K562 (cell line): Measurements from ENCODE around the gene FERMT1. TPM values are rescaled to one million over a fixed set of nuclear protein-coding genes. Genes with fewer than 3 reads are reported as not detected.

Source experiments
- ATAC-seq: fragments of 200-7000 bp; cut with Tn5 transposase; 3 replicates; pipeline ENCODE4 v1.9.1; 2020; ENCODE audit warnings: moderate library complexity
- BruUV-seq: library from RNA; stranded (reverse); fragments of 400-500 nt; replicated peaks from 2 replicates; lab custom pipeline; 2021; lab: Mats Ljungman, UMichigan
- CTCF ChIA-PET: fragments of 300-600 bp; formaldehyde crosslinking; extraction: SDS; loops from one replicate; lab custom pipeline; 2021; ENCODE audit warnings: low intra/inter-chr PET ratio; lab: Yijun Ruan, JAX
- POLR2A ChIA-PET: fragments of 300-600, 350-650 bp; sonication (Branson Sonifier 250); formaldehyde crosslinking; extraction: SDS; loops from one replicate; lab custom pipeline; 2021; ENCODE audit warnings: antibody characterized with exemption, inconsistent platforms; lab: Yijun Ruan, JAX
- DNase-seq, 4 experiments: peaks; one replicate each; pipeline versions ENCODE4 v3.0.0 to v3.0.0-alpha.2; 2011 to 2018; ENCODE audit warnings: low spot score in 3 of 4, mixed read lengths in 3 of 4; ENCODE audit errors: extremely low read depth in 1 of 4
- FAIRE-seq: peaks from 2 replicates; lab custom pipeline; 2011; peaks lifted over from hg19 to GRCh38; lab: Jason Lieb, UNC
- H2AFZ ChIP-seq: 2 replicates; pipeline ENCODE4 v1.6.0; 2011; ENCODE audit warnings: low read depth, low read length, control low read depth, inconsistent platforms
- H3K27ac ChIP-seq: fragments of 200-600 bp; 3 replicates; pipeline ENCODE4 v1.8.0; 2011; ENCODE audit warnings: low read depth, mild to moderate bottlenecking, control low read depth, inconsistent platforms, low read length, moderate library complexity, mixed read lengths; ENCODE audit errors: extremely low read depth
- H3K27me3 ChIP-seq, 2 experiments: fragments of 300-600 bp in 1 of 2; 2 replicates in 1 of 2; 3 replicates in 1 of 2; pipeline versions ENCODE4 v1.6.0 to v1.8.0; 2011; ENCODE audit warnings: inconsistent platforms in 2 of 2, low read length in 2 of 2, mild to moderate bottlenecking in 1 of 2, mixed read lengths in 1 of 2, moderate library complexity in 1 of 2; ENCODE audit not compliant: control insufficient read depth in 2 of 2, insufficient read depth in 2 of 2
- H3K36me3 ChIP-seq: fragments of 300-600 bp; 3 replicates; pipeline ENCODE4 v1.8.0; 2011; ENCODE audit warnings: mild to moderate bottlenecking, low read length, inconsistent platforms; ENCODE audit not compliant: control insufficient read depth, insufficient read depth
- H3K4me1 ChIP-seq, 2 experiments: fragments of 200-600 bp in 1 of 2; replicated peaks in 1 of 2; 2 replicates in 1 of 2; 3 replicates in 1 of 2; pipeline versions ENCODE4 v1.5.1 to v1.8.0; 2011; ENCODE audit warnings: inconsistent platforms in 2 of 2, low read length in 2 of 2, mild to moderate bottlenecking in 1 of 2, mixed read lengths in 1 of 2, moderate library complexity in 1 of 2; ENCODE audit not compliant: control insufficient read depth in 2 of 2, insufficient read depth in 2 of 2
- H3K4me2 ChIP-seq: 2 replicates; pipeline ENCODE4 v1.6.1; 2011; ENCODE audit warnings: low read length, control low read depth, inconsistent platforms, mixed read lengths; ENCODE audit not compliant: insufficient read depth
- H3K4me3 ChIP-seq: fragments of 200-600 bp; sonication (generic), shearing (Covaris generic); 2 replicates; pipeline ENCODE4 v1.5.1; 2016; ENCODE audit warnings: control low read depth, inconsistent platforms
- H3K79me2 ChIP-seq: fragments of 200-600 bp; 3 replicates; pipeline ENCODE4 v1.8.0; 2011; ENCODE audit warnings: low read length, inconsistent platforms; ENCODE audit not compliant: control insufficient read depth, insufficient read depth
- H3K9ac ChIP-seq, 2 experiments: 2 replicates each; pipeline versions ENCODE4 v1.6.0 to v1.6.1; 2011; ENCODE audit warnings: low read depth in 2 of 2, low read length in 2 of 2, control low read depth in 1 of 2, inconsistent platforms in 1 of 2, mild to moderate bottlenecking in 1 of 2, mixed read lengths in 1 of 2; ENCODE audit not compliant: insufficient read depth in 1 of 2
- H3K9me1 ChIP-seq: one replicate; pipeline ENCODE4 v1.6.0; 2011; ENCODE audit warnings: inconsistent platforms, mild to moderate bottlenecking, low read length, moderate library complexity; ENCODE audit not compliant: control insufficient read depth, insufficient read depth
- H3K9me3 ChIP-seq: replicated peaks from 2 replicates; pipeline ENCODE4 v1.5.1; 2011; ENCODE audit warnings: low read depth, low read length, inconsistent platforms; ENCODE audit not compliant: control insufficient read depth, insufficient read depth
- H4K20me1 ChIP-seq: replicated peaks from 2 replicates; pipeline ENCODE4 v1.6.1; 2011; ENCODE audit warnings: low read length, inconsistent platforms, mixed read lengths; ENCODE audit not compliant: control insufficient read depth, insufficient read depth
- EHMT2 ChIP-seq: fragments of 450-650 bp; IDR thresholded peaks from 2 replicates; pipeline ENCODE4 v1.6.1; 2018; ENCODE audit warnings: antibody characterized with exemption
- NCOA6 ChIP-seq: fragments of 450-650 bp; IDR thresholded peaks from 2 replicates; pipeline ENCODE4 v1.6.1; 2017; ENCODE audit warnings: mild to moderate bottlenecking
- NFYB ChIP-seq: IDR thresholded peaks from 2 replicates; pipeline ENCODE4 v1.6.1; 2011; ENCODE audit warnings: mild to moderate bottlenecking, moderate library complexity; ENCODE audit not compliant: insufficient read length; ENCODE audit errors: extremely low read depth
- SIN3B ChIP-seq: fragments of 450-650 bp; IDR thresholded peaks from 2 replicates; pipeline ENCODE4 v1.6.1; 2017; ENCODE audit warnings: low read depth, mild to moderate bottlenecking, moderate library complexity
- SOX6 ChIP-seq: fragments of 450-650 bp; IDR thresholded peaks from 2 replicates; pipeline ENCODE4 v1.6.1; 2014; ENCODE audit warnings: mild to moderate bottlenecking
- ZNF785 ChIP-seq: fragments of 250-450 bp; sonication (Bioruptor Pico); IDR thresholded peaks from 2 replicates; pipeline ENCODE4 v1.4.0; 2020; ENCODE audit warnings: mild to moderate bottlenecking
- WGBS: fragments of 100-300 bp; shearing (Covaris generic); methylation state at CpG from one replicate; pipeline ENCODE4 v1.1.6; 2016; ENCODE audit warnings: low coverage, mixed read lengths; ENCODE audit not compliant: insufficient coverage; ENCODE audit errors: missing lambda C conversion rate; 5-methylcytosine and 5-hydroxymethylcytosine counted together
- in situ Hi-C: fragments of 300-500 bp; cut with MboI; formaldehyde crosslinking; loops from 4 replicates; pipeline ENCODE4 v1.15.0; 2018; ENCODE audit warnings: inconsistent platforms, mixed read lengths
- intact Hi-C: fragments of 100-400 bp; cut with micrococcal nuclease; formaldehyde crosslinking; loops from 2 replicates; pipeline ENCODE4 v1.14.2; 2022
- polyA plus RNA-seq, 8 experiments: library from polyadenylated mRNA; depleted of rRNA in 4 of 8; stranded (reverse) in 5 of 8; unstranded in 3 of 8; fragments of >200 nt; fragmentation: Nextera tagmentation in 2 of 8; fragmentation: Illumina TruSeq in 1 of 8; extraction: Ambion mirVana in 2 of 8; extraction: Trizol in 1 of 8; gene quantifications; 2 replicates each; pipeline versions ENCODE4 v1.2.1 to v1.2.3, GENCODE V29; 2011 to 2014; ENCODE audit warnings: inconsistent platforms in 1 of 8, missing spikeins in 1 of 8
- total RNA-seq, 7 experiments: library from RNA; depleted of rRNA in 6 of 7; stranded (reverse); fragments of >200 nt in 6 of 7; fragmentation: Illumina TruSeq in 2 of 7; extraction: Trizol in 2 of 7; gene quantifications; 2 replicates each; pipeline versions ENCODE4 v1.2.1 to v1.2.3, GENCODE V29; 2011 to 2021; ENCODE audit warnings: low replicate concordance in 1 of 7
- TF ChIP-seq, protein P1 (sequence below): fragments of 150-350 bp; IDR thresholded peaks from 2 replicates; pipeline ENCODE4 v1.6.1; 2014; ENCODE audit warnings: low read depth, mild to moderate bottlenecking, low read length, borderline replicate concordance
- TF ChIP-seq, protein P2 (sequence below): IDR thresholded peaks from 2 replicates; pipeline ENCODE4 v1.6.1; 2016; ENCODE audit warnings: missing genetic modification characterization, missing compliant biosample characterization
- TF ChIP-seq, protein P3 (sequence below): sonication (generic); formaldehyde crosslinking; IDR thresholded peaks from 2 replicates; pipeline ENCODE4 v1.8.0; 2023; ENCODE audit warnings: mild to moderate bottlenecking, missing genetic modification reagents
- TF ChIP-seq, protein P4 (sequence below): sonication (generic); IDR thresholded peaks from 2 replicates; pipeline ENCODE4 v1.6.1; 2016

FERMT1 gene
- total and polyA plus RNA-seq, 9 of the 15 experiments (the other 6 are each of a cell fraction or from before 2014, with no cell fraction given), result 0.07 TPM; not detected in 8

DNA sequence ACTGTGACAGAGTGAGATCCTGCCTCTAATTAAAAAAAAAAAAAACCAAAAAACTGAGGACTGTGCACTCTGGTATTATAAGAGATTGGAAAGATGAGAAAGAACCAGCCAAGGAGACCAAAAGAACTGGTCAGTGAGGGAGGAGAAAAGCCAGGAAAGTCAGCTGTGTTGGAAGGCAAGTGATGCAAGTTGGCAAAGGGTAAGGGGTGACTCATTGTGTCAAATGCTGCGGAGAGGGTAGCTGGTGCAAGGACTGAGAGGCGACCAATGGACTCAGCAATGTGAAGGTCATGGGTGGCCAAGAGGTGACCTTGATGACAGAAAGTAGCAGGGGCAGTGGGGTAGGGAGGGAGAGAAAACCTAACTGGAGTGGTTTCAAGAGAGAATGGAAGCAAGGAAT, 41.6 kb downstream of the FERMT1 start:
- peaks cover 7 to 20% of the 10 kb centered on the region in 2 experiments for H3K27me3 ChIP-seq
- H3K79me2 ChIP-seq, result no peaks in the 10 kb centered on the region
- no peak overlapping the region for H3K9ac ChIP-seq
- DNase-seq (no peak), FAIRE-seq (no peak), ATAC-seq (no peak)
- ChIA-PET CTCF (no interaction called here), POLR2A (no interaction called here)
- H3K4me2 ChIP-seq, result no peak overlapping the region
- no peak overlapping the region for H2AFZ ChIP-seq
- WGBS, result 0% methylated on average over 2 of the region's 2 CpGs
- no TSS peak for BruUV-seq
- H3K27ac ChIP-seq, result no peak overlapping the region
- no peaks in the 10 kb centered on the region for H3K9me3 ChIP-seq
- in situ Hi-C loops (no loop called here), intact Hi-C loops (no loop called here)
- no peak for TF ChIP-seq NFYB
- TF ChIP-seq SIN3B, result no peak
- TF ChIP-seq, protein P1, sequence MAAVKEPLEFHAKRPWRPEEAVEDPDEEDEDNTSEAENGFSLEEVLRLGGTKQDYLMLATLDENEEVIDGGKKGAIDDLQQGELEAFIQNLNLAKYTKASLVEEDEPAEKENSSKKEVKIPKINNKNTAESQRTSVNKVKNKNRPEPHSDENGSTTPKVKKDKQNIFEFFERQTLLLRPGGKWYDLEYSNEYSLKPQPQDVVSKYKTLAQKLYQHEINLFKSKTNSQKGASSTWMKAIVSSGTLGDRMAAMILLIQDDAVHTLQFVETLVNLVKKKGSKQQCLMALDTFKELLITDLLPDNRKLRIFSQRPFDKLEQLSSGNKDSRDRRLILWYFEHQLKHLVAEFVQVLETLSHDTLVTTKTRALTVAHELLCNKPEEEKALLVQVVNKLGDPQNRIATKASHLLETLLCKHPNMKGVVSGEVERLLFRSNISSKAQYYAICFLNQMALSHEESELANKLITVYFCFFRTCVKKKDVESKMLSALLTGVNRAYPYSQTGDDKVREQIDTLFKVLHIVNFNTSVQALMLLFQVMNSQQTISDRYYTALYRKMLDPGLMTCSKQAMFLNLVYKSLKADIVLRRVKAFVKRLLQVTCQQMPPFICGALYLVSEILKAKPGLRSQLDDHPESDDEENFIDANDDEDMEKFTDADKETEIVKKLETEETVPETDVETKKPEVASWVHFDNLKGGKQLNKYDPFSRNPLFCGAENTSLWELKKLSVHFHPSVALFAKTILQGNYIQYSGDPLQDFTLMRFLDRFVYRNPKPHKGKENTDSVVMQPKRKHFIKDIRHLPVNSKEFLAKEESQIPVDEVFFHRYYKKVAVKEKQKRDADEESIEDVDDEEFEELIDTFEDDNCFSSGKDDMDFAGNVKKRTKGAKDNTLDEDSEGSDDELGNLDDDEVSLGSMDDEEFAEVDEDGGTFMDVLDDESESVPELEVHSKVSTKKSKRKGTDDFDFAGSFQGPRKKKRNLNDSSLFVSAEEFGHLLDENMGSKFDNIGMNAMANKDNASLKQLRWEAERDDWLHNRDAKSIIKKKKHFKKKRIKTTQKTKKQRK, result no peak
- no peak for TF ChIP-seq EHMT2
- TF ChIP-seq, protein P2, sequence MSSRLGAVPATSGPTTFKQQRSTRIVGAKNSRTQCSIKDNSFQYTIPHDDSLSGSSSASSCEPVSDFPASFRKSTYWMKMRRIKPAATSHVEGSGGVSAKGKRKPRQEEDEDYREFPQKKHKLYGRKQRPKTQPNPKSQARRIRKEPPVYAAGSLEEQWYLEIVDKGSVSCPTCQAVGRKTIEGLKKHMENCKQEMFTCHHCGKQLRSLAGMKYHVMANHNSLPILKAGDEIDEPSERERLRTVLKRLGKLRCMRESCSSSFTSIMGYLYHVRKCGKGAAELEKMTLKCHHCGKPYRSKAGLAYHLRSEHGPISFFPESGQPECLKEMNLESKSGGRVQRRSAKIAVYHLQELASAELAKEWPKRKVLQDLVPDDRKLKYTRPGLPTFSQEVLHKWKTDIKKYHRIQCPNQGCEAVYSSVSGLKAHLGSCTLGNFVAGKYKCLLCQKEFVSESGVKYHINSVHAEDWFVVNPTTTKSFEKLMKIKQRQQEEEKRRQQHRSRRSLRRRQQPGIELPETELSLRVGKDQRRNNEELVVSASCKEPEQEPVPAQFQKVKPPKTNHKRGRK, result no peak
- no peak for TF ChIP-seq NCOA6
- TF ChIP-seq ZNF785 (CRISPR knock-in tag), result no peak
- TF ChIP-seq SOX6, result no peak
- TF ChIP-seq, protein P3, sequence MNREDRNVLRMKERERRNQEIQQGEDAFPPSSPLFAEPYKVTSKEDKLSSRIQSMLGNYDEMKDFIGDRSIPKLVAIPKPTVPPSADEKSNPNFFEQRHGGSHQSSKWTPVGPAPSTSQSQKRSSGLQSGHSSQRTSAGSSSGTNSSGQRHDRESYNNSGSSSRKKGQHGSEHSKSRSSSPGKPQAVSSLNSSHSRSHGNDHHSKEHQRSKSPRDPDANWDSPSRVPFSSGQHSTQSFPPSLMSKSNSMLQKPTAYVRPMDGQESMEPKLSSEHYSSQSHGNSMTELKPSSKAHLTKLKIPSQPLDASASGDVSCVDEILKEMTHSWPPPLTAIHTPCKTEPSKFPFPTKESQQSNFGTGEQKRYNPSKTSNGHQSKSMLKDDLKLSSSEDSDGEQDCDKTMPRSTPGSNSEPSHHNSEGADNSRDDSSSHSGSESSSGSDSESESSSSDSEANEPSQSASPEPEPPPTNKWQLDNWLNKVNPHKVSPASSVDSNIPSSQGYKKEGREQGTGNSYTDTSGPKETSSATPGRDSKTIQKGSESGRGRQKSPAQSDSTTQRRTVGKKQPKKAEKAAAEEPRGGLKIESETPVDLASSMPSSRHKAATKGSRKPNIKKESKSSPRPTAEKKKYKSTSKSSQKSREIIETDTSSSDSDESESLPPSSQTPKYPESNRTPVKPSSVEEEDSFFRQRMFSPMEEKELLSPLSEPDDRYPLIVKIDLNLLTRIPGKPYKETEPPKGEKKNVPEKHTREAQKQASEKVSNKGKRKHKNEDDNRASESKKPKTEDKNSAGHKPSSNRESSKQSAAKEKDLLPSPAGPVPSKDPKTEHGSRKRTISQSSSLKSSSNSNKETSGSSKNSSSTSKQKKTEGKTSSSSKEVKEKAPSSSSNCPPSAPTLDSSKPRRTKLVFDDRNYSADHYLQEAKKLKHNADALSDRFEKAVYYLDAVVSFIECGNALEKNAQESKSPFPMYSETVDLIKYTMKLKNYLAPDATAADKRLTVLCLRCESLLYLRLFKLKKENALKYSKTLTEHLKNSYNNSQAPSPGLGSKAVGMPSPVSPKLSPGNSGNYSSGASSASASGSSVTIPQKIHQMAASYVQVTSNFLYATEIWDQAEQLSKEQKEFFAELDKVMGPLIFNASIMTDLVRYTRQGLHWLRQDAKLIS (CRISPR knock-in tag), result no peak
- TF ChIP-seq, protein P4, sequence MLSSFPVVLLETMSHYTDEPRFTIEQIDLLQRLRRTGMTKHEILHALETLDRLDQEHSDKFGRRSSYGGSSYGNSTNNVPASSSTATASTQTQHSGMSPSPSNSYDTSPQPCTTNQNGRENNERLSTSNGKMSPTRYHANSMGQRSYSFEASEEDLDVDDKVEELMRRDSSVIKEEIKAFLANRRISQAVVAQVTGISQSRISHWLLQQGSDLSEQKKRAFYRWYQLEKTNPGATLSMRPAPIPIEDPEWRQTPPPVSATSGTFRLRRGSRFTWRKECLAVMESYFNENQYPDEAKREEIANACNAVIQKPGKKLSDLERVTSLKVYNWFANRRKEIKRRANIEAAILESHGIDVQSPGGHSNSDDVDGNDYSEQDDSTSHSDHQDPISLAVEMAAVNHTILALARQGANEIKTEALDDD, result no peak
- no peaks in the 10 kb centered on the region for H3K4me1 ChIP-seq
- no peaks in the 10 kb centered on the region for H3K36me3 ChIP-seq
- no peak overlapping the region for H3K4me3 ChIP-seq
- 0 out of 2 replicates have a peak, but pooled peaks cover under 1% of the 10 kb centered on the region for H4K20me1 ChIP-seq
- no peaks in the 10 kb centered on the region for H3K9me1 ChIP-seq
